Esophagus muscularis mucosa (tissue), 3 donors: ENCODE measurements around the gene ITGAX.

ENCODE experiments used
- CTCF ChIP-seq, 3 experiments: fragments of 200-600 bp in 2 of 3; fragments of 450-650 bp in 1 of 3; sonication (generic) in 2 of 3; IDR thresholded peaks; one replicate each; pipeline ENCODE4 v1.5.1; 2017 to 2019; ENCODE audit warnings: antibody characterized with exemption in 3 of 3, mild to moderate bottlenecking in 2 of 3, moderate library complexity in 1 of 3
- POLR2A ChIP-seq: fragments of 450-650 bp; IDR thresholded peaks from one replicate; pipeline ENCODE4 v1.6.1; 2017; ENCODE audit warnings: antibody characterized with exemption, moderate library complexity, mild to moderate bottlenecking, low read depth

GRCh38 chr16:31420037-31420436 is 65.1 kb downstream of the ITGAX start:
- TF ChIP-seq CTCF (IDR thresholded peaks at IDR 0.05) (no peak), POLR2A (no peak)
